Spleen (tissue), 11 donors: ENCODE data around the gene MRPL52. TPM values are rescaled to one million over a fixed set of nuclear protein-coding genes. Genes with fewer than 3 reads are reported as not detected.
A peak's percentile ranks its signal among the peaks of the same experiment; 100 is the strongest.
"Not testable (repeated sequence)": the region's sequence is repeated elsewhere in the genome, so short reads cannot be mapped to it uniquely, and the experiment has no call there.

ENCODE experiments used
- DNase-seq: peaks from one replicate; pipeline ENCODE4 v3.0.0-alpha.2; 2020
- H3K27ac ChIP-seq, 8 donors: fragments of 200-600 bp; sonication (generic) in 7 of 8; 1 replicate in 4 of 8; 2 replicates in 4 of 8; pipeline versions ENCODE4 v1.5.0 to v1.8.0; 2016 to 2021; ENCODE audit warnings: inconsistent platforms in 4 of 8, mild to moderate bottlenecking in 4 of 8, moderate library complexity in 1 of 8
- H3K27me3 ChIP-seq, 7 donors: fragments of 200-600 bp; sonication (generic) in 6 of 7; replicated peaks in 1 of 7; 1 replicate in 4 of 7; 2 replicates in 3 of 7; pipeline versions ENCODE4 v1.5.0 to v1.8.0; 2016 to 2021; ENCODE audit warnings: inconsistent platforms in 3 of 7, mild to moderate bottlenecking in 1 of 7
- H3K36me3 ChIP-seq, 6 donors: fragments of 200-600 bp; sonication (generic) in 5 of 6; 1 replicate in 4 of 6; 2 replicates in 2 of 6; pipeline versions ENCODE4 v1.5.0 to v1.8.0; 2016 to 2021; ENCODE audit warnings: inconsistent platforms in 2 of 6
- H3K4me1 ChIP-seq, 6 donors: fragments of 200-600 bp; sonication (generic) in 5 of 6; 1 replicate in 3 of 6; 2 replicates in 3 of 6; pipeline versions ENCODE4 v1.5.0 to v1.8.0; 2016 to 2021; ENCODE audit warnings: inconsistent platforms in 3 of 6
- H3K4me3 ChIP-seq, 8 donors: fragments of 200-600 bp; sonication (generic) in 7 of 8; 1 replicate in 4 of 8; 2 replicates in 4 of 8; pipeline versions ENCODE4 v1.5.0 to v1.8.0; 2016 to 2021; ENCODE audit warnings: inconsistent platforms in 4 of 8, mild to moderate bottlenecking in 4 of 8, moderate library complexity in 2 of 8
- H3K9me3 ChIP-seq, 8 donors: fragments of 200-600 bp; sonication (generic) in 7 of 8; 1 replicate in 4 of 8; 2 replicates in 4 of 8; pipeline versions ENCODE4 v1.5.0 to v1.8.0; 2016 to 2021; ENCODE audit warnings: inconsistent platforms in 4 of 8
- POLR2A ChIP-seq, 3 donors: fragments of 450-650 bp; IDR thresholded peaks; one replicate each; pipeline ENCODE4 v1.5.1; 2017; ENCODE audit warnings: antibody characterized with exemption in 3 of 3, mild to moderate bottlenecking in 1 of 3
- POLR2AphosphoS5 ChIP-seq, 3 donors: sonication (generic); formaldehyde crosslinking; IDR thresholded peaks; one replicate each; pipeline ENCODE4 v1.5.1; 2017; ENCODE audit warnings: antibody characterized with exemption in 3 of 3
- WGBS, 5 donors: extraction: QIAGEN DNeasy Blood & Tissue Kit in 3 of 5; methylation state at CpG; one replicate each; pipeline versions ENCODE4 v1.1.5 to v1.1.7; 2013 to 2018; 5-methylcytosine and 5-hydroxymethylcytosine counted together
- intact Hi-C: fragments of 100-400 bp; cut with DNase I; formaldehyde crosslinking; loops from one replicate; pipeline ENCODE4 v1.15.0; 2023; ENCODE audit warnings: low total_unique reads
- polyA plus RNA-seq, 3 donors: library from polyadenylated mRNA; stranded (reverse); fragments of 200-250 nt; gene quantifications; one replicate each; pipeline ENCODE4 v1.2.1, GENCODE V29; 2013
- total RNA-seq, 7 donors: library from RNA; depleted of rRNA in 3 of 7; stranded (reverse); fragments of >200 nt in 3 of 7; fragmentation: NEBNext Ultra II Directional in 4 of 7; extraction: Animal tissue kit (Norgen Biotek cat#: 25700) in 4 of 7; gene quantifications; one replicate each; pipeline versions ENCODE4 v1.1.0 to v1.2.1, GENCODE V29; 2016 to 2021
- TF ChIP-seq, protein P1 (sequence below), 11 experiments: fragments of 200-600 bp in 7 of 11; fragments of 450-650 bp in 4 of 11; sonication (generic) in 4 of 11; IDR thresholded peaks in 8 of 11; conservative IDR thresholded peaks in 3 of 11; 1 replicate in 7 of 11; 2 replicates in 4 of 11; pipeline versions ENCODE4 v1.4.0 to v1.8.0; 2016 to 2021; ENCODE audit warnings: antibody characterized with exemption in 11 of 11, inconsistent platforms in 4 of 11, mild to moderate bottlenecking in 1 of 11
- donor health status: healthy with polysubstance abuse.
- donor health status: DM: no; HTN: no; CAD: no; lungs with moderate emphysema.
- donor health status: DM: no; HTN: no; CAD: no.
- donor health status: Bipolar disorder and iron deficiency.
- donor health status: healthy.
- donor health status: DM: no; HTN: no; CAD: no.
- donor health status: DM: yes; HTN: yes; CAD: no.

The MRPL52 gene
- total and polyA plus RNA-seq, 10 donors: 55.2 to 138 (median 87.0) TPM

DNA sequence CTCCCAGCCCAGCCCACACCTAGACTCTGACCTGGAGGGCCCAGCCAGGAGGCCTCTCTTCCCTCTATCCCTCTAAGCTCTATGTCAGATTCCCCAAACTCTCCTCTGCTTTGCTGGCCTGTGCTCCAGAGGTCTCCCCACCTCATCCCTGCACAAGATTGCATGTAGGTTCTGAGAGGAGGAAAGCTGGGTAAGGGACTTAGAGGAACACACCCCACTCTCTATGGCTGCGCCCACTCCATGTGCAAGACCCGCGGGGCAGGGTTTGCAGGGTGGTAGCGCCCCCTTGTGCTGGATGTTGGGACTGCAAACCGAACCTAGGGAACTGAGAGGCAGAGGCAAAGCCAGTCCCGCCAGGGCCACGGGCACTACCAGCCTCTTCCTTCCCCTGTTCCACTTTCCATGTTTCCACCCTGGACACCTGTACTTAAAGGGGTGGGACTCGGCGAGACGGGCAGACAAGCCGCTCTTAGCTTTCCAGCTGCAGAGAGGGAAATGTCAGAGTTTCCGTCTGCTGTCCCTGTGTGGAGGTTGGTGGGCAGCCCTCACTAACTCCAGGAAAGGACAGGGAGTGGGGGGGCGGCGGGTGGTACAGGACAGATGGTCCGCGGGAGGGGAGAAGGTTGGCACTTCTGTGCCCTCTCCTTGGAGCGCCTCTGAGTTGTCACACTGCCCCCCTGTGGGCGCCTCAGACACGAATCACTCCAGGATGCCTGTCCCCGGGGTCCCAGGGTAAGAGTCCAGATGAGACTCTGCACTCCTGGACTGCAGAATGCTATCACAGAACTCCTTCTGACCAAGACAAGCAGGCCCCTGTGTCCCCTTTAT is 23.5 kb downstream of the MRPL52 start:
- no peaks in the 10 kb centered on the region for H3K36me3 ChIP-seq
- peak overlapping the region; percentile 12 to 68 (median 24) for H3K4me3 ChIP-seq
- WGBS, 5 donors: 1 to 2% (median 1%) methylated on average over 15 to 20 of the region's 20 CpGs
- DNase-seq: peak; percentile 96
- H3K27me3 ChIP-seq: peaks cover 0 to 16% (median 0%) of the 10 kb centered on the region in 7 donors
- peaks cover 18 to 56% (median 39%) of the 10 kb centered on the region in 6 donors for H3K4me1 ChIP-seq
- TF ChIP-seq POLR2AphosphoS5 (IDR thresholded peaks at IDR 0.05): peak; percentile 56 to 71 (median 65)
- TF ChIP-seq, protein P1, sequence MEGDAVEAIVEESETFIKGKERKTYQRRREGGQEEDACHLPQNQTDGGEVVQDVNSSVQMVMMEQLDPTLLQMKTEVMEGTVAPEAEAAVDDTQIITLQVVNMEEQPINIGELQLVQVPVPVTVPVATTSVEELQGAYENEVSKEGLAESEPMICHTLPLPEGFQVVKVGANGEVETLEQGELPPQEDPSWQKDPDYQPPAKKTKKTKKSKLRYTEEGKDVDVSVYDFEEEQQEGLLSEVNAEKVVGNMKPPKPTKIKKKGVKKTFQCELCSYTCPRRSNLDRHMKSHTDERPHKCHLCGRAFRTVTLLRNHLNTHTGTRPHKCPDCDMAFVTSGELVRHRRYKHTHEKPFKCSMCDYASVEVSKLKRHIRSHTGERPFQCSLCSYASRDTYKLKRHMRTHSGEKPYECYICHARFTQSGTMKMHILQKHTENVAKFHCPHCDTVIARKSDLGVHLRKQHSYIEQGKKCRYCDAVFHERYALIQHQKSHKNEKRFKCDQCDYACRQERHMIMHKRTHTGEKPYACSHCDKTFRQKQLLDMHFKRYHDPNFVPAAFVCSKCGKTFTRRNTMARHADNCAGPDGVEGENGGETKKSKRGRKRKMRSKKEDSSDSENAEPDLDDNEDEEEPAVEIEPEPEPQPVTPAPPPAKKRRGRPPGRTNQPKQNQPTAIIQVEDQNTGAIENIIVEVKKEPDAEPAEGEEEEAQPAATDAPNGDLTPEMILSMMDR (IDR thresholded peaks at IDR 0.05 in 8 of 11, conservative IDR thresholded peaks at IDR 0.05 in 3 of 11): peak; percentile 91 to 99 (median 97)
- TF ChIP-seq POLR2A (IDR thresholded peaks at IDR 0.05): no peak
- H3K27ac ChIP-seq: peak overlapping the region in 6 of 8 donors; percentile 60 to 83 (median 74)
- intact Hi-C loops: loop anchor here (2.0 to 10.0 kb wide), 3 partner anchors 30 to 278 kb away; no protein-coding TSS in a partner anchor
- H3K9me3 ChIP-seq: peaks cover 0 to 4% (median 0%) of the 10 kb centered on the region in 8 donors

DNA sequence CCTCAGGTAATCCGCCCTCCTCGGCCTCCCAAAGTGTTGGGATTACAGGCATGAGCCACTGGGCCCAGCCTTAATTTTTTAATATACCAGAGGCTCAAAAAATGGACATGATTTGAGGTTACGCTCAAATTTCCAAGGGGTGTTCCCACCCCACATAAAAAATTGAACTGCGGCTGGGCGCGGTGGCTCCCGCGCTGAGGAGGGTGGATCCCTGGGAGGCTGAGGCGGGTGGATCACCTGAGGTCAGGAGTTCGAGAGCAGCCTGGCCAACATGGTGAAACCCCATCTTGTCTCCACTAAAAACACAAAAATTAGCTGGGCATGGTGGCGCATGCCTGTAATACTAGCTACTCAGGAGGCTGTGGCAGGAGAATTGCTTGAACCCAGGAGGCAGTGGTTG is 24.6 kb downstream of the MRPL52 start:
- not testable (repeated sequence) for H3K4me3 ChIP-seq, H3K9me3 ChIP-seq, DNase-seq, H3K27ac ChIP-seq, H3K36me3 ChIP-seq
- intact Hi-C loops: loop anchor here (10.0 kb wide), 2 partner anchors 79 to 279 kb away; no protein-coding TSS in a partner anchor
- 95 to 99% (median 96%) methylated on average over 11 of the region's 11 CpGs for WGBS, 5 donors
- Histone ChIP-seq H3K27me3 (peaks cover 0 to 25% (median 0%) of the 10 kb centered on the region in 7 donors), H3K4me1 (peaks cover 15 to 56% (median 29%) of the 10 kb centered on the region in 6 donors)

GRCh38 chr14:22854963-22855724 is 25.5 kb downstream of the MRPL52 start:
- Histone ChIP-seq H3K36me3 (no peaks in the 10 kb centered on the region), H3K27ac (no peak overlapping the region), H3K27me3 (peaks cover 0 to 30% (median 0%) of the 10 kb centered on the region in 7 donors), H3K4me3 (no peak overlapping the region), H3K4me1 (peaks cover 11 to 48% (median 26%) of the 10 kb centered on the region in 6 donors), H3K9me3 (peaks cover 0 to 4% (median 0%) of the 10 kb centered on the region in 8 donors)
- WGBS, 5 donors: 86 to 96% (median 92%) methylated on average over 8 of the region's 8 CpGs
- DNase-seq: no peak
- intact Hi-C loops: loop anchor here (10.0 kb wide), 2 partner anchors 80 to 280 kb away; no protein-coding TSS in a partner anchor
- TF ChIP-seq, protein P1 (IDR thresholded peaks at IDR 0.05 in 8 of 11, conservative IDR thresholded peaks at IDR 0.05 in 3 of 11): no peak
- TF ChIP-seq POLR2A (IDR thresholded peaks at IDR 0.05): no peak
- no peak for TF ChIP-seq POLR2AphosphoS5 (IDR thresholded peaks at IDR 0.05)

- Histone ChIP-seq H3K36me3 (no peaks in the 10 kb centered on the region), H3K4me1 (peaks cover 8 to 36% (median 17%) of the 10 kb centered on the region in 6 donors), H3K4me3 (no peak overlapping the region), H3K9me3 (peaks cover 0 to 4% (median 0%) of the 10 kb centered on the region in 8 donors), H3K27me3 (peaks cover 0 to 30% (median 0%) of the 10 kb centered on the region in 7 donors), H3K27ac (no peak overlapping the region)
- intact Hi-C loops: loop anchor here (10.0 kb wide), 2 partner anchors 82 to 282 kb away; no protein-coding TSS in a partner anchor
- DNase-seq: no peak
- 85 to 90% (median 88%) methylated on average over 5 of the region's 5 CpGs for WGBS, 5 donors
- TF ChIP-seq, protein P1 (IDR thresholded peaks at IDR 0.05 in 8 of 11, conservative IDR thresholded peaks at IDR 0.05 in 3 of 11): no peak
- TF ChIP-seq POLR2AphosphoS5 (IDR thresholded peaks at IDR 0.05) (no peak), POLR2A (IDR thresholded peaks at IDR 0.05) (no peak)
These were observed 26.7 kb downstream of the MRPL52 start for GRCh38 chr14:22856428-22856827.

GRCh38 chr14:22860377-22860776 is 30.7 kb downstream of the MRPL52 start:
- DNase-seq: peak; percentile 23
- intact Hi-C loops, H3K36me3 ChIP-seq, H3K9me3 ChIP-seq, H3K27ac ChIP-seq, H3K4me3 ChIP-seq: not testable (repeated sequence)
- peaks cover 0 to 16% (median 0%) of the 10 kb centered on the region in 6 donors for H3K4me1 ChIP-seq
- WGBS, 5 donors: 60 to 90% (median 84%) methylated on average over 3 of the region's 3 CpGs
- H3K27me3 ChIP-seq: peaks cover 0 to 29% (median 0%) of the 10 kb centered on the region in 7 donors
